A549 (cell line): Measurements from ENCODE around the gene HNRNPH1. TPM values are rescaled to one million over a fixed set of nuclear protein-coding genes. Genes with fewer than 3 reads are reported as not detected.

ENCODE experiments used
- ATAC-seq, 2 experiments: fragments of 200-7000 bp in 1 of 2; fragments of >200 bp in 1 of 2; cut with Nextera tagmentation in 1 of 2; cut with Tn5 transposase in 1 of 2; 3 replicates each; pipeline versions ENCODE4 v1.8.0 to v1.9.1; 2018 to 2020; ENCODE audit warnings: mild to moderate bottlenecking in 1 of 2, moderate library complexity in 1 of 2
- CTCF ChIA-PET: fragments of 300-600 bp; sonication (Branson Sonifier 250); formaldehyde crosslinking; extraction: SDS; loops from one replicate; lab custom pipeline; 2021; ENCODE audit warnings: antibody characterized with exemption, inconsistent platforms; lab: Yijun Ruan, JAX
- POLR2A ChIA-PET: fragments of 350-600 bp; formaldehyde crosslinking; extraction: SDS; loops from one replicate; lab custom pipeline; 2021; ENCODE audit warnings: antibody characterized with exemption, inconsistent platforms; lab: Yijun Ruan, JAX
- DNase-seq, 2 experiments: peaks; one replicate each; pipeline versions ENCODE4 v3.0.0 to v3.0.0-alpha.2; 2011 to 2016; ENCODE audit warnings: low read depth in 1 of 2, low spot score in 1 of 2
- FAIRE-seq: peaks from 2 replicates; lab custom pipeline; 2011; peaks lifted over from hg19 to GRCh38; lab: Jason Lieb, UNC
- H3K27ac ChIP-seq, 2 experiments: fragments of >200 bp; sonication (Bioruptor Twin); formaldehyde crosslinking; 3 replicates each; pipeline ENCODE4 v1.5.1; 2016 to 2017
- H3K4me1 ChIP-seq: fragments of >200 bp; sonication (Bioruptor Twin); formaldehyde crosslinking; 3 replicates; pipeline ENCODE4 v1.6.1; 2016
- H3K4me2 ChIP-seq: fragments of >200 bp; sonication (Bioruptor Twin); formaldehyde crosslinking; 3 replicates; pipeline ENCODE4 v1.6.1; 2016
- H3K4me3 ChIP-seq: fragments of >200 bp; sonication (Bioruptor Twin); formaldehyde crosslinking; 3 replicates; pipeline ENCODE4 v1.5.1; 2016
- H3K9me3 ChIP-seq: fragments of >200 bp; sonication (Bioruptor Twin); formaldehyde crosslinking; 3 replicates; pipeline ENCODE4 v1.6.1; 2016
- ESRRA ChIP-seq: fragments of 150-350 bp; IDR thresholded peaks from 2 replicates; pipeline ENCODE4 v1.6.1; 2014; ENCODE audit warnings: mild to moderate bottlenecking, low read length, borderline replicate concordance
- FOSL2 ChIP-seq, 2 experiments: fragments of 450-650 bp in 1 of 2; fragments of >200 bp in 1 of 2; sonication (Bioruptor Twin) in 1 of 2; formaldehyde crosslinking; IDR thresholded peaks; 2 replicates each; pipeline versions ENCODE4 v1.5.0 to v1.6.1; 2016 to 2020; ENCODE audit warnings: mild to moderate bottlenecking in 1 of 2, moderate library complexity in 1 of 2
- HEYL ChIP-seq: fragments of 250-450 bp; sonication (Bioruptor Pico); IDR thresholded peaks from 2 replicates; pipeline ENCODE4 v1.8.0; 2021; ENCODE audit warnings: mild to moderate bottlenecking, moderate library complexity
- HOXA7 ChIP-seq: fragments of 250-450 bp; sonication (Bioruptor Pico); IDR thresholded peaks from 2 replicates; pipeline ENCODE4 v1.5.0; 2020; ENCODE audit warnings: mild to moderate bottlenecking, moderate library complexity
- HOXB5 ChIP-seq: fragments of 250-450 bp; sonication (Bioruptor Pico); IDR thresholded peaks from 2 replicates; pipeline ENCODE4 v1.5.0; 2020; ENCODE audit warnings: mild to moderate bottlenecking, moderate library complexity
- POLR2A ChIP-seq: IDR thresholded peaks from 2 replicates; pipeline ENCODE4 v1.6.1; 2012; ENCODE audit warnings: mild to moderate bottlenecking, low read length
- SREBF2 ChIP-seq: fragments of 450-650 bp; IDR thresholded peaks from 2 replicates; pipeline ENCODE4 v1.6.1; 2014; ENCODE audit warnings: mild to moderate bottlenecking, moderate library complexity
- WGBS: methylation state at CpG from one replicate; pipeline ENCODE4 v1.1.6; 2017; ENCODE audit errors: missing lambda C conversion rate; 5-methylcytosine and 5-hydroxymethylcytosine counted together
- polyA plus RNA-seq, 4 experiments: library from polyadenylated mRNA; depleted of rRNA in 3 of 4; stranded (reverse); fragments of >200 nt; fragmentation: RNase III in 1 of 4; extraction: RNeasy Plus Mini Kit Qiagen cat#74134 plus additional on column Dnase treatment in 1 of 4; gene quantifications; 2 replicates in 3 of 4; 3 replicates in 1 of 4; pipeline ENCODE4 v1.2.3, GENCODE V29; 2011 to 2017
- small RNA-seq, 6 experiments: library from RNA; depleted of rRNA; stranded (forward); fragments of <200 nt; gene quantifications; one replicate each; pipeline ENCODE3, GENCODE V24; 2012

HNRNPH1 gene
- polyA plus RNA-seq, 2 of the 4 experiments (the other 2 are of a cell fraction) = 688 to 1,576 TPM

- H3K4me3 ChIP-seq = no peak overlapping the region
- no peak overlapping the region for H3K27ac ChIP-seq
- ATAC-seq = no peak
- H3K4me2 ChIP-seq = no peak overlapping the region
- ChIA-PET CTCF (interaction anchor here (1.5 kb wide), 1 partner anchor 11 kb away, joined by 3 read pairs; no protein-coding TSS in a partner anchor), POLR2A (interaction anchor here (0.6 kb wide), 1 partner anchor 20 kb away, joined by 4 read pairs; no protein-coding TSS in a partner anchor)
- FAIRE-seq = no peak
- no peak for DNase-seq
- no peaks in the 10 kb centered on the region for H3K9me3 ChIP-seq
- WGBS = 60% methylated on average over 2 of the region's 2 CpGs
- no peak for TF ChIP-seq SREBF2
- TF ChIP-seq HOXA7 = no peak
- no peak for TF ChIP-seq HOXB5
- TF ChIP-seq FOSL2 (IDR thresholded peaks at IDR 0.05) = no peak
- no peak for TF ChIP-seq FOSL2 (CRISPR knock-in tag; IDR thresholded peaks at IDR 0.05)
- TF ChIP-seq POLR2A = no peak
- no peak for TF ChIP-seq HEYL (CRISPR knock-in tag)
- TF ChIP-seq ESRRA = no peak
- H3K4me1 ChIP-seq = peaks cover 5% of the 10 kb centered on the region; the same call in 2 of the 3 replicates
Measured at GRCh38 chr5:179564526-179564925, 58.9 kb downstream of the HNRNPH1 start.

Small RNA genes lying within 50 kb of the gene (small RNA-seq; reads per million reads assigned to genes)
- gene RF00017 = 0 reads per million in 6 experiments

Other genes starting within 250 kb of the HNRNPH1 start
- 30.6 and 39.5 TPM in 2 replicates for gene RUFY1, start 73.1 kb downstream of the HNRNPH1 start, polyA plus RNA-seq (2011; rRNA removed)
- gene RUFY1, start 73.1 kb downstream of the HNRNPH1 start, polyA plus RNA-seq (2017; fragmentation: RNase III; extraction: RNeasy Plus Mini Kit Qiagen cat#74134 plus additional on column Dnase treatment) = 31.7 to 33.7 TPM (median 33.3 TPM) in 3 replicates
- gene CBY3, start 57.4 kb upstream of the HNRNPH1 start, polyA plus RNA-seq (2011; rRNA removed) = not detected in 2 replicates
- not detected in 3 replicates for gene CBY3, start 57.4 kb upstream of the HNRNPH1 start, polyA plus RNA-seq (2017; fragmentation: RNase III; extraction: RNeasy Plus Mini Kit Qiagen cat#74134 plus additional on column Dnase treatment)
- gene CANX, start 75.3 kb upstream of the HNRNPH1 start, polyA plus RNA-seq (2011; rRNA removed) = 1,000 and 1,241 TPM in 2 replicates
- gene CANX, start 75.3 kb upstream of the HNRNPH1 start, polyA plus RNA-seq (2017; fragmentation: RNase III; extraction: RNeasy Plus Mini Kit Qiagen cat#74134 plus additional on column Dnase treatment) = 364 to 433 TPM (median 402 TPM) in 3 replicates
- gene MAML1, start 109.2 kb upstream of the HNRNPH1 start, polyA plus RNA-seq (2011; rRNA removed) = 6.9 and 10.9 TPM in 2 replicates
- 11.0 to 12.0 TPM (median 11.4 TPM) in 3 replicates for gene MAML1, start 109.2 kb upstream of the HNRNPH1 start, polyA plus RNA-seq (2017; fragmentation: RNase III; extraction: RNeasy Plus Mini Kit Qiagen cat#74134 plus additional on column Dnase treatment)
- gene LTC4S, start 170.3 kb upstream of the HNRNPH1 start, polyA plus RNA-seq (2011; rRNA removed) = not detected in 2 replicates
- 0.26 TPM in 1 of 3 replicates, not detected in the others for gene LTC4S, start 170.3 kb upstream of the HNRNPH1 start, polyA plus RNA-seq (2017; fragmentation: RNase III; extraction: RNeasy Plus Mini Kit Qiagen cat#74134 plus additional on column Dnase treatment)
- gene MGAT4B, start 183.2 kb upstream of the HNRNPH1 start, polyA plus RNA-seq (2011; rRNA removed) = 57.4 and 110 TPM in 2 replicates
- 153 to 166 TPM (median 153 TPM) in 3 replicates for gene MGAT4B, start 183.2 kb upstream of the HNRNPH1 start, polyA plus RNA-seq (2017; fragmentation: RNase III; extraction: RNeasy Plus Mini Kit Qiagen cat#74134 plus additional on column Dnase treatment)
- gene SQSTM1, start 197.2 kb upstream of the HNRNPH1 start, polyA plus RNA-seq (2011; rRNA removed) = 362 and 415 TPM in 2 replicates
- gene SQSTM1, start 197.2 kb upstream of the HNRNPH1 start, polyA plus RNA-seq (2017; fragmentation: RNase III; extraction: RNeasy Plus Mini Kit Qiagen cat#74134 plus additional on column Dnase treatment) = 529 to 625 TPM (median 606 TPM) in 3 replicates
- 21.4 and 26.1 TPM in 2 replicates for gene MRNIP, start 235.1 kb upstream of the HNRNPH1 start, polyA plus RNA-seq (2011; rRNA removed)
- gene MRNIP, start 235.1 kb upstream of the HNRNPH1 start, polyA plus RNA-seq (2017; fragmentation: RNase III; extraction: RNeasy Plus Mini Kit Qiagen cat#74134 plus additional on column Dnase treatment) = 29.7 to 35.9 TPM (median 30.5 TPM) in 3 replicates